ENCODE results near the gene CCT3.
"Not testable (repeated sequence)": the region's sequence is repeated elsewhere in the genome, so short reads cannot be mapped to it uniquely, and the experiment has no call there.

Gene CCT3

DNA sequence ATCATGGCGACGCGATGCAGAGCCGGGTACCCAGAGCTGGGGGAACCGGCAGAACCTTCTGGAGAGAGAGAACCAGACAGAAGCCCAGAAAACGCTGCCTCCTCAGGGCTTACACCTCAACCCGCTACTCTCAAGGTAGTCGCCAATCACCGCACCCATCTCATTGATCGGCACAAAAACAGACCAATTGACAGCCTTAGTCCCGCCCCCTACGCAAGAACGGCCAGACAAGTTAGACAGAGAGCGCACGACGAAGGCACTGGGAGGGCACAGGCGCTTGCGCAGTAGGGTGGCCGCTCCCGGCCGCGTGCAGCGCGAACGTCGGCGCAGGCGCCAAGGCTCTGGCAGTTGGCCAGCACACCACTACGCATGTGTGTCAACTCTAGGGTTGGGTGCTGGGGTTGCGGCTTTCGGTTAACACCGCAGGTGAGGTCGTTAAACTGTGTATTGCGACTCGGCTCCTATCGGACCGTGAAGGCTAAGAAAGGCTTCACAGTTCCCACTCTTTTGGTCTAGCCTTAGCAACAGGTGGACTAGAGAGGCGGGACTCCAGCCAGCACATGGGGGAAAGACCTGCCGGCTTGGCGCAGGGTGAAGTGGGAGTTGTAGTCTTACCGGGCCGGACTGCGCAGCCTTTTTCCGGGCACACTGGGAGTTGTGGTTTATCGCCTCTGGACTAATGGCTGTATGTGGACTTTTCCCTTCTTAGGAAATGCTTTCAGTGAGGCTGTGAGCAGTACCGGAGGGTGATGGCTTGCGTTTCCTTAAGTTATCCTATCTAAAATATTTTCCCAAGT lies at the start of gene CCT3, which contains the start of gene TSACC:
Gene CCT3 (minus strand): TSS at position 113 of the 797 bp plus-strand sequence. CDS start 108 bp downstream, at position 5.
Gene TSACC (plus strand): TSS at position 347 of the 797 bp plus-strand sequence. CDS start 1,232 bp downstream, outside the sequence.
- DNase-seq (ENCODE audit: low spot score) = peak; percentile 100

DNA sequence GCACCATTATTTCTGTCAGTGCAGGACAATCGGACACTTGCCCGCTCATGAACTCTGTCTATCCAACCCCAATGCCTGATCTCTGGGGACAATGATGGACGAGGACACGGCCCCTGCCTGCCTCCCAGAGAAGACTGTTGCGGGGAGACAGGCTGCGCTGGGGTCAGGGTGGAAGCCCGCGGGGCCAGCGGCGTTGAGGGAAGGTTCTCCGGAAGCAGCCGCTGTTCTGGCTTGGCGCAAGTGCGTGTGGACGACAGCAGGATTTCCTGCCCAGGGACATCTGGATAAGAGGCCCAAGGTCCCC lies 49.7 kb upstream of the CCT3 start:
- DNase-seq (ENCODE audit: low spot score) = no peak

DNA sequence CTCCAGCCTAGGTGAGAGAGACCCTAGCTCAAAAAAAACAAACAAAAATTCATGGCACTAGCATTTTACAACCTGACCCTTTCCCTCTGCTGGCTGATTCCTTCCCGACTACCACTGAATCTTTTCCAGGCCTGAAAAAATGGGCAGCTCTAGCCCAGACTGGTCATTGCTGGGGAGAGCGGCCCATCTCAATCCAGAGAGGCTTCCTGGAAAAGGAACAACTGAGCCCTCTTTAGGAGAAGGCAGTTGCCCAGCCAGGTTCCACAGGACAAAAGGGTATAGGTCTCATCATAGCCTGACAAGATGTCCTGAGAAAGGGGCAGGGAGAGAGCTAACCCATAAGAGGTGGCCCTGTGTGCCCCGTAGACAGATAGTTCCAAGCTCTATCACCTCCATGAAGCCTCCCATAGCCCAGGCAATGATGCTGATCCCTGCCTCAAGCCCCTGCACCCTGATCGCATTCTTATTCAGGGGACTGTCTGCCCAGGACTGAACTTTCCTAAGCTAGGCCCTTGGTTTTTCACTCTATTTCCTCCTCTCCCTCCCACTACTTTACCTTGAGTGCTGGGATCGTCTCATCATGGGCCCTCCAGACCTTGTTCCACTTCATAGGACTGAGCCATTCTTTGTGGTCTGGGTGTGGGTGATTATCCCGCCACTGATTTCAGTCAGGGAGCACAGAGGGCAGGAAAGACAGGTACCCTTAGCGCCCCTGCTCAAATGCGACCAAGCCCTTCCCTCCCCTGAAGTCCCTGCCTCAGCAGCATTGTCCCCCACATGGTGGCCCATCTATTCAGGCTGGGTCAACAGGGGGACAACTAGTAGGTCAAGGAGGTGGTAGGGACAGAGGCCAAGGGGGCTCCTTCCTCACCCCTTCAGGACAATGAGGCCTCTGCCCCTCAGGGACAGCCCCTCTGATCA lies 49.1 kb upstream of the CCT3 start:
- no peak for DNase-seq (ENCODE audit: low spot score)

DNA sequence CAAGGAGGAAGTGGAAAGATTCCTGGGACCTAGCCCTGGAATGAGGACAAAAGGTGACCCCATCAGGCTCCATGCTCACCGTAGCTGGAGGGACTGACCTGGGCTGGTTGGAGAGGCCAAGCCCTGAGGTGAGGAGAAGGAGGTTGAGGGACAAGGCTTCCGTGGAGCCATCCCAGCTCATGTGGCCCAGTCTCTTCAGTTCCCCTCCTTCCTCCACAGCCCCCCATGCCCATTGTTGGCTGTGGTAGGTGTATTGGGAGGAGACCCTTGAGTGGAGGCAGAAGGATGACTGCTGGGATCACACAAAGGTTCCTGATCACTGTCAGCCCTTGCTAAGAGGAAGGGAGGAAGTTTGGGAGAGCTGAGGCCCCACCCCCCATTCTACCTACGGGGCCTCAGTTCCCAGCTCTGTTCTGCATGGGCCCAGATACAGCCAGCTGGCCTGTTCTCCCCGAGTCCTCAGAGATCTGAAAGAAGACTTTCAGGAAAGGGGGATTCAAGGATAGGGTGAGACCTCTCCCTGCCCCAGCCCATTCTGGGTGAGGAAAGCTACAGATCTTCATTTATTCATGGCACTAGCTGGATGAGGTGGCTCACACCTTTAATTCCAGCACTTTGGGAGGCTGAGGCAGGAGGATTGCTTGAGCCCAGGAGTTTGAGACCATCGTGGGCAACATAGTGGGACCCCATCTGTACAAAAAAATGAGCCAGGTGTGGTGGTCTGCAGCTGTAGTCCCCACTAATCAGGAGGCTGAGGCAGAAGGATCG lies 48.2 kb upstream of the CCT3 start:
- no peak for DNase-seq (ENCODE audit: low spot score)

DNA sequence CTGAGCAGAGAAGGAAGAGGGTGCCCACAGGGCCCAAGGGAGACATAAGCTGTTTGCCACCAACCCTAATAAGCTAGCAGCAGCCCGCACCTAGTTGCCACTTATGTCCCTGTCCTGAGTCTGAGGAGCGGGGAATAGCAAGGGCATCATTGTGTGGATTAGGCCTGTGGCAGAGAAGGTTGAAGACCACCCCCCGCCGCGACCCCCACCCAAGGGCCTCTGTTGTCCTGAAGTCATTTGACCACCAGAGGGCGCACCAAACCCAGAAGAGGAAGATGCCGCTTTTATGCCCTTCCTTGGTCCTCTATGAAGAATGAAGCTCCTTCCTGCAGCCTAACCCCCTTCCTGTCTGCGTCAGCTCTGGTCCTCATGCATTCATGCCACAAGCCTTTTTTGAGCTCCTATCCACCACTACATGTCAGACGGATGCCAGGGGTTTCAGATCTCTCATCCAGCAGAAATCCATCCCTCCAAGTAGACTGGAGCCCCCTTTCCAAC lies 47.5 kb upstream of the CCT3 start:
- peak; percentile 73 for DNase-seq (ENCODE audit: low spot score)

DNA sequence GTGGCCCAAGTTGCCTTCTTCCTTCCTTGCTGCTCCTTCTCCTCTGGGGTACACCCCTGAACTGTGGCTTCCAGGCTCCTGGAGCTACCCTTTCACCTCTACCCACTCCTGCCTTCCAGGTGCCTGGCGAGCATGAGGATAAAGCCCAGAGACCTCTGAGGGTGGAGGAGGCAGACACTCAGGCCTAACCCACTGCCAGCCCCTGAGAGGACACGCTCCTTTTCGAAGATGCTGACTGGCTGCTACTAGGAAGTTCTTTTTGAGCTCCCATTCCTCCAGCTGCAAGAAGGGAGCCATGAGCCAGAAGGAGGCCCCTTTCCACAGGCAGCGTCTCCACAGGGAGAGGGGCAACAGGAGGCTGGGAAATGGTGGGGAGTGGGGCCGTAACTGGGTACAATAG lies 46.6 kb upstream of the CCT3 start:
- no peak for DNase-seq (ENCODE audit: low spot score)

DNA sequence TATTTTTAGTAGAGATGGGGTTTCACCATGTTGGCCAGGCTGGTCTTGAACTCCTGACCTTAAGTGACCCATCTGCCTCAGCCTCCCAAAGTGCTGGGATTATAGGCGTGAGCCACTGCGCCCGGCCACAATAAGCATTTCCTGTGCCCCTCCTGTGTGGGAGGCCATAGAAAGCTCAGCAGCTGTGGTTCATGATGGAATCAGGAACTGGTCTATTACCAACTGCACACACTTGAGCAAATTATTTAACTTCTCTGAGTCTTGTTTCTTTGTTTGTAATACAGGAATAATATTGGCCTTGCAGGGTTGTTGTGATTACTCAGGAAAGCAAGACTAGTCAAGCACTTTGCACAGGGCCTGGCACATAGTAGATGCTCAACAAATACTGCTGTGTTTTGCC lies 45.9 kb upstream of the CCT3 start:
- DNase-seq (ENCODE audit: low spot score) = no peak

DNA sequence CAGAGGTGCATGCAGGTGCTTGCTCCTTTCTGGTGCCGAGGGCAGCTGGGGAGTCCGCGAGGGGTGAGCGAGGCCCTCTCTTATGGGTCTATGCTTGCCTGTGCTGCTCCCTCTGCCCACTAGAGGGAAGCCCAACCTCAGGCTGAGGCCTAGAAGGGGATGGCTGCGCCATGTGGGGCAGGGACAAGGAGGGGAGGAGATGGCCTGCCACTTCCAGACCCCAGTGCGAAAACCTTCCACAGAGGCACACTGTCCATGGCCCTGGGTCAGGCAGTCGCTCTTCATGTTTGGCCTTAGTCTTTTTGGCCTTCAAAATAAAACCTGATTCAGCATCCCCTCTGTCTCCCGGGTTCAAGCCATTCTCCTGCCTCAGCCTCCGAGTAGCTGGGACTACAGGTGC lies 44.9 kb upstream of the CCT3 start:
- peak; percentile 62 for DNase-seq (ENCODE audit: low spot score)

DNA sequence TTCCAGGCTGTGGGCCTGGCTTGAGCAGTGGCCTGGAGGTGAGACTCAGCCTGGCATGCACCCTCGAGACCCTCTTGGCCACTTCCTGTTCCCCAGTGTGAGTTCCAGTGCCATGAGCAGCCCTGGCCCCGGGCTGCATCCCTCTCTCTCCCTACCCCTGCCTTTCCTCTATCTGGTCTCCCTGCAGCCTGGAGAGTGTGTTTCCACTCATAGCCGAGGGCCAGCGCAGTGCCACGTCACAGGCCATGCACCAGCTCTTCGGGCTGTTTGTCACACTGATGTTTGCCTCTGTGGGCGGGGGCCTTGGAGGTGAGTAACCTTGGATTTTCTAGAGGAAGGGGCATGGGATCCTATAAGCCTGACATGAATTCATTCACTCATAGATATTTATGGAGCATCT lies 44.5 kb upstream of the CCT3 start:
- DNase-seq (ENCODE audit: low spot score) = no peak

DNA sequence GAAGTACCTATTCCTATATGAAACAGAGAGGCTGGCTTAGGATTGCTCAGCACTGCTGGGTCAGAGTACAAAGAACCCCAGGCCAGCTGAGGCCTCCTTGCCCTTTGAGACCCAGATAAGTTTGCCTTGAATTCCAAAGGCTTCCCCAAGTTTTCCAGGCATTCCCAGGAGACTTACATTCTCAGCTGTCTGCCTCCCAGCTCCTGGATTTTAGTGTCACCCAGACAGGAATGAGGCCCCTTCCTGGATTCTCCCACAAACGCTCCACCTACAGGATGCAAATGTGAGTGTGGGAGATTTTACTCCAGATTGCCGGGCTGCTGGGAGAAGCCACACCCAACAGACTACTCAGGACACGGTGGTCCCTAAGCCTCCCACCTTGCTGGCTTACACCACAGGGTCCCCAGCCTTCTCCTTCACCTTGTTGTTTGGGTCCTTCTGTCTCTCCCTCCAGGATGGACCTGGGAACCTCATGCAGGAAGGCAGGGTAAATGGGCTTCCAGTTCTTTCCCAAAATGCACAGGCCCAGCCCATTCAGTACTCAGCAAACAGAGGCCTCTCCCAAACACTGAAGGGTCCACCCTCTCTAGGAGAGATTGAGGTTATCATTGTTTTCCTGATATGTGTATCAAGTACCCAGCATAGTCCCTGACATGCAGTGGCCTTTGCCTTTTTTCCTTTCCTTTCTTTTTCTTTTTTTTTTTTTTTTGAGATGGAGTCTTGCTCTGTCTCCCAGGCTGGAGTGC lies 41.5 kb upstream of the CCT3 start:
- DNase-seq (ENCODE audit: low spot score) = no peak

DNA sequence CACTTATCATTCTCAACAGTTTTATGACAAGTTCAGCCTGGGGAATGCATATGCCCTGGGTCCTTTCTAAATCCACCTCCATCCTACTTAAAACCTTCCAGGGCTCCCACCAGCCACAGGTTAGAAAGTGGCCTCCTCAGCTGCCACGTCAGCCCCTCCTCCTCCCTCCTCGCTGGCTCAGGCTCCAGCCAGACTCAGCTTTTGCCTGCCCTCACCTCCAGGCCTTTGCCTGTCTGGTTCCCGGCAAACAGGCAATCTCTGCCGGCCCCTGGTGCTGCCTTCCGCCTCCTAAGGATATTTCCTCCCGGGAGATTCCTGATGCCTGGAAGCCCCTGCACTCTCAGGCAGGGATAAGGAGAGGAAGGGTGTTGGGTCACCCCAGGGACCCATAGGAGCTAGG lies 40.5 kb upstream of the CCT3 start:
- no peak for DNase-seq (ENCODE audit: low spot score)

DNA sequence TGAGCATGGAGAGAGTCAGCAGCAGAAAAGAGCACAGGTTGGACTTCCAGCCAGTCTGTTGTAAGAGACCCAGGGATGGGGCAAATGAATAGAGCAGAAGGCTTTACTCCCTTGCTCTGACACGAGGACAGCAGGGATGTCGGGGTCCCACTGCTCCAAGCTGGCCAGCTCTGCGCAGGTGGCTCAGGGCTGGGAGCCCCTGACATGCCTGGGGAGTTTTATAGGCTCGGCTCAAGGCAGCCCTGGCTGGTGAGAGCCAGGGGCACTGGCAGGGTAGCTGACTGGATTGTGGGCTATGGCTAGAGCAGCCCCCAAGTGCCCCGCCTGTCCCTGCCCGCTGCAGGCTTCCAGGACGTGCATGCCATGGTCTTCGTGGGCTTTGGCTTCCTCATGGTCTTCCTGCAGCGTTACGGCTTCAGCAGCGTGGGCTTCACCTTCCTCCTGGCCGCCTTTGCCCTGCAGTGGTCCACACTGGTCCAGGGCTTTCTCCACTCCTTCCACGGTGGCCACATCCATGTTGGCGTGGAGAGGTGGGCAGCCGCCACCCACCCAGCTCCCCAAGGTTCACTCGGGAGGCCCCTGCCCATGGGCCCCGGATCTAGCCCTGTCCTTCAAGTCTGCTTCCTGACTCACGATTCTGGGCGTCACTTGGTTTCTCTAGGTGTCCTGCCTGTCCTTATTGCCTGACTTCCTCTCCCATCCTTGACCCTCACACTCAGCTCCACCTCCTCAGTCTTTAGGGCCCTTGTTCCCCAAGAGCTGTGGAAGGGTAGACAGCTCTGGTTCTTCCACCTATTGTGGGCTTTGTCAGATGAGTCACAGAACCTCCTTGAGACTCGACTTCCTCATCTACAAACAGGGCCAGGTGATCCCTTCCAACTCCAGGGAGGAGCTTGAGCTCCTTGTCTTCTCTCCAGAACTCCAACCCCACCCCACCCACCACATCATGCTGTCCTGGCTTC lies 39.1 kb upstream of the CCT3 start:
- DNase-seq (ENCODE audit: low spot score) = no peak

DNA sequence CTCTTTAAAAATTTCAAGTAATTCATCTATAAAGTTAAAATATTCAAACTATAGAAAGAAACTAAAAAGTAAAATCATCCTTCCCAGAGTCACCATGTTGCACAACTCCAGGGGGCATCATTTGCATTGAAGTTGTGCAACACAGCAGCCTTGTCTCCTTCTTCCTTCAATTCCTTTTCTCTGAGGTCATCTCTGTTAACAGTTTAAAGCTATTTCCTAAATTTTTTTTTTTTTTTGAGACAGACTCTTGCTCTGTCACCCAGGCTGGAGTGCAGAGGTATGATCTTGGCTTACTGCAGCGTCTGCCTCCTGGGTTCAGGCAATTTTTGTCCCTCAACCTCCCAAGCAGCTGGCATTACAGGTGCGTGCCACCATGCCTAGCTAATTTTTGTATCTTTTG lies 38.1 kb upstream of the CCT3 start:
- DNase-seq (ENCODE audit: low spot score) = no peak

DNA sequence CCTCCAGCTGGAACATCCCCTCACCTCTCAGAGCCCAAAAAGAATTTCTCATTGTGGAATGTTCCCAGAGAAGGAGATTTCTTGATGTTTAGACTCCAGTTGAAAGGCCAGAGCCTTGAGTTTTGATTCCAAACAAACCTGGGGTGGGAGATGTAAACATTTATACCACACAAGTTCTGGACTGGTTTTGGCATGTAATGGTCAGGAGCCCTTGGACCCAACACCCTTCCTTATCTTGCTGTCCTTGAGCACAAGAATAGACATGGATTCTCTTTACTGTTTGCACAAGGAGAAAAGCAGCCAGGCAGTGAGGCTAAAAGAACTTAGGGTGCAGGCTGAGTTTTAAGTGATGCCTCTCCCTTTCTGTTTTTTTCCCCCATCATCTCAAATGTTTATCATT lies 35.5 kb upstream of the CCT3 start:
- no peak for DNase-seq (ENCODE audit: low spot score)

DNA sequence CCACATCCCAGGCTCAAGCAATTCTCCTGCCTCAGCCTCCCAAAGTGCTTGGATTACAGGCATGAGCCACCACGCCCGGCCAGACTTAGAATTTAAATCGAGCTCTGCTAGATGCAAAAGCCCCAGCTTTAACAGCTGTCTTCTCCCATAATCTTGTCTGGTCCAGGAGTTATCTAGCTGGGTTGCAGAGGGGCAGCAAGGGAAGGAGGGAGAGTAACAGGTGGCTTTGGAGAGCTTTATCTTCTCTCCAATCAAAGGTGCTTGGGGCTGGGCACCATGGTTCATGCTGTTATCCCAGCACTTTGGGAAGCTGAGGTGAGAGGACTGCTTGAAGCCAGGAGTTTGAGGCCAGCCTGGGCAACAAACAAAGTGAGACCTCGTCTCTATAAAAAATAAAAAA lies 34.8 kb upstream of the CCT3 start:
- no peak for DNase-seq (ENCODE audit: low spot score)

DNA sequence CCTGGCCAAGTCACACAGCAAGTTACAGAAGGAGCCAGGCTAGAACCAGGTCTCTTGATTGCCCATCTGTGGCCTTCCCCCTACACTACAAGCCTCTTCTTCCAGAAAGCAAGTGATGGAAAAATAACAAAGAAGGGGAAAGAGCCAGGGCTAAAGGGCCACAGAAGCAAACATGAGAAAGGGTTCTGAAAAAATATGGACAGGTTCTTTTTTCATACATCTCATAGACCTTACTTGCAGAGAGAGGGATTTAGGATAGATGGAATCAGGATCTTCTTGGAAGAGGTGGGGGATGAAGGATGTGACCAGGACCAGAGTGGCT lies 34.1 kb upstream of the CCT3 start:
- DNase-seq (ENCODE audit: low spot score) = no peak

DNA sequence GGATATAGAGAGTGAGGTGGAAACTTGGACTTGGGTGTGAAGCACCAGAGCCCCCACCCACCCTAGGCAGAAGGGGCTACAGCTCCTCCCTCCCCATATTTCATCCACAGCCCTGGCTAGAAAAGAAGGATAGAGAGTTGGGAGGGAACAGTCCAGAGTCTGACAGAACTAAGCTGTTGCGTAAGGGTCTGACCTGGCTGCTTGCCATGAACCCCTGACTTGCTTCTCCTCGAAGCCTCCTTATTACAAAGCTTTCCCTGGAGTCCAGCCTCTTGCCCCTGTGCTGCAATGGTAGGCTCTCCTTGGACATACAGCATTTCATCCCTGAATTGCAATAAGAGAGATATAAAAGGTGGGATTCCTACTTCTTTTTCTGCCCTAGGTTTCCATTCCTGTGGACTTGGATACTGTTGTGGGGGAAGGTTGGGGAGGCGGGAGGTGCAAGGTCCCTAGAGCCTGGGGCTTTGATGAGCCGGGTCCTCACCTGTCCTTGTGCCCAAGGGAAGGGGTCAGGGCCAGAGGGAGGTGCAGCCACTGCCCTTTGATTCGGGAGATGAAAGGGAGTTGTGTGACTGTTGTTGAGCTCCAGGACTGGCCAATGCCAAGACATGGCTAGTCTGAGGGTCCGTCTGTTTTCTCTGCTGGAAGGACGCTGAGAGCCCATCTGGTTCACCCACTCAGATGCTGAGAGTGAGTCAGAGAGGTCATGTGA lies 33.6 kb upstream of the CCT3 start:
- DNase-seq (ENCODE audit: low spot score) = no peak

DNA sequence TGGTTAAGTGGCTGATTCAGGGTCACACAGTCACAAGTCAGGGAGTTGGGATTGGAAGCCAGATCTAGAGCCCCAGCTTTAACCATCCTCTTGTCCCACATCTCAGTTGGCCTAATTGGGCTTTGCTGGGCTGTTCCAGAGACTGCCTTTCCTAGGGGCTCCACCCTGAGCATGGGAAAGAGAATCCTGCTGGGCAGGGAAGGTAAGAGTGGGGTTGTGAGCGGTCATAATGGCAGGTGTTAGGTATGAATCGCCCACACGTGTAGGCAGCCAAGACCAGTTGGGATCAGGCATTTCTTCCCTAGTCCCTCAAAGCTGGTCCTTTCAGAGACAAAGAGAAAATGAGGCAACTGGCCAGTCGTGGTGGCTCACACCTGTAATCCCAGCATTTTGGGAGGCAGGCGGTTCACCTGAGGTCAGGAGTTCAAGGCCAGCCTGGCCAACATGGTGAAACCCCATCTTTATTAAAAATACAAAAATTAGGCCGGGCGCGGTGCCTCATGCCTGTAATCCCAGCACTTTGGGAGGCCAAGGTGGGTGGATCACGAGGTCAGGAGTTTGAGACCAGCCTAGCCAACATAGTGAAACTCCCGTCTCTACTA lies 31.7 kb upstream of the CCT3 start:
- DNase-seq (ENCODE audit: low spot score) = not testable (repeated sequence)

DNA sequence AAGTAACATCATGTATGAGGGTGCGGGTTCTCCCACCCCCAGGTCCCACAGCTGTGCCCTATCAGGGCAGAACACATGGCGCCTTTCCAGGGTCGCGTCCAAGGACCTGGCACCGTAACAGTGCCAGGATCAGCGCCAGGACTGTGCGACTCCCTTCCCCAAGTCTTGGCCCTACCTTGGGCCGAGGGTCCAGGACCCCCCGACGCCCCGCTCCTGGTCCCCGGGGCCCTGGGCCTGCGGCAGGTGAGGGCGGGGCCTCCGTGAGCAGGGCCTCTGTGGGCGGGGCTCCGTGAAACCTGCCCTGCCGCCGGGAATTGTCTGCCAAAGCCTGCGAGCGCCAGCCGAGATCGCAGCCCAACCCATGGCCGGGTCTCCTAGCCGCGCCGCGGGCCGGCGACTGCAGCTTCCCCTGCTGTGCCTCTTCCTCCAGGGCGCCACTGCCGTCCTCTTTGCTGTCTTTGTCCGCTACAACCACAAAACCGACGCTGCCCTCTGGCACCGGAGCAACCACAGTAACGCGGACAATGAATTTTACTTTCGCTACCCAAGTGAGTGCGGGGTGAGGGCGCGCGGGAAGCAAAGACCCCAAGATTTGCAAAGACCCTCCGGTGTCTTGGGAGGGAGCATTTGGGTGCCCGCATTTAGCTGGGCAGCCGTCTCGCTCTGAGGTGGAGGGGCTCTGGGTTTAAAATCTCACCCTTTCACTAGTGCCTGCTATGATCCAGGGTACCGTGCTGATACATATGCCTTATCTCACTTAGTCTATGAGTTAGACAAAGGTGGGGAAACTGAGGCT lies 31.0 kb upstream of the CCT3 start, which contains the start of gene RHBG:
Gene RHBG (plus strand): TSS at position 323 of the 796 bp plus-strand sequence. CDS start 39 bp downstream, at position 362.
- no peak for DNase-seq (ENCODE audit: low spot score)

Measured in CD4-positive, alpha-beta T cell treated with Interleukin-15 for 4 hours (primary cell).